HEK293 (cell line): Measurements from ENCODE around the gene KLHL29.

ENCODE experiments used
- ZNF274 ChIP-seq, 2 experiments: fragments of 200-500 bp in 1 of 2; fragments of 450-650 bp in 1 of 2; sonication (Bioruptor generic) in 1 of 2; formaldehyde crosslinking in 1 of 2; IDR thresholded peaks; 2 replicates each; pipeline versions ENCODE4 v1.5.1 to v1.6.1; 2014 to 2016; ENCODE audit warnings: borderline replicate concordance in 1 of 2, inconsistent platforms in 1 of 2, low read length in 1 of 2, missing biosample characterization in 1 of 2, missing genetic modification characterization in 1 of 2
- ZNF658 ChIP-seq: fragments of 450-650 bp; formaldehyde crosslinking; IDR thresholded peaks from 2 replicates; pipeline ENCODE4; 2016; ENCODE audit warnings: missing biosample characterization, missing genetic modification characterization

GRCh38 chr2:23413641-23414040 lies 28.7 kb downstream of the KLHL29 start:
- TF ChIP-seq ZNF658 (tag by site-specific recombination) (no peak), ZNF274 (IDR thresholded peaks at IDR 0.05; ENCODE audit: low read length) (no peak), ZNF274 (tag by site-specific recombination; IDR thresholded peaks at IDR 0.05; ENCODE audit: borderline replicate concordance) (no peak)
